Stimulated activated CD8-positive, alpha-beta memory T cell treated with anti-CD3 and anti-CD28 coated beads, Interleukin-12 subunit alpha, Interleukin-12 subunit beta, amount 100 ng/mL, for 24 hours (primary cell): ENCODE results near the gene OTOS.

ENCODE experiments used
- DNase-seq: peaks from one replicate; pipeline ENCODE4 v3.0.0-alpha.2; 2020; ENCODE audit errors: extremely low read depth

The OTOS gene

GRCh38 chr2:240167588-240167880 lies 27.1 kb upstream of the OTOS start:
- no peak for DNase-seq

GRCh38 chr2:240166761-240167587 lies 26.5 kb upstream of the OTOS start:
- DNase-seq = no peak

DNA sequence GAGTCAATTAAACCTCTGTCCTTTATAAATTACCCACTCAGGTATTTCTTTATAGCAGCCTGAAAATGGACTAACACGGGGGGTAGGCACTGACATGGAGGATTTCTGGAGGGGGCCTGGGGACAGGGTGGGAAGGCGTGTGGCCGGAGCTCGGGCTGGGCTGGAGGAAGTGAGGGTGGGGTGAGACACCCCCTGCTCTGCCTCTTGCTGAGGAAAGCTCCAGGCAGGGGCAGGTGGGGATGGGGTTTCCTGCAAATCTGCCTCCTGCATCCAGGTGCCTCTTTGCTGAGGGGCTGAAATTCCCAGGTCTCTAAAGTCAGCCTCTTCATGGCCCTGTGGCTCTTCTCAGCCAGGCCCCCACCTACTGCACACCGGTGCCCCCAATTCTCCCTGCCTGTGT lies 25.7 kb upstream of the OTOS start:
- no peak for DNase-seq

GRCh38 chr2:240165661-240166060 lies 25.2 kb upstream of the OTOS start:
- no peak for DNase-seq

DNA sequence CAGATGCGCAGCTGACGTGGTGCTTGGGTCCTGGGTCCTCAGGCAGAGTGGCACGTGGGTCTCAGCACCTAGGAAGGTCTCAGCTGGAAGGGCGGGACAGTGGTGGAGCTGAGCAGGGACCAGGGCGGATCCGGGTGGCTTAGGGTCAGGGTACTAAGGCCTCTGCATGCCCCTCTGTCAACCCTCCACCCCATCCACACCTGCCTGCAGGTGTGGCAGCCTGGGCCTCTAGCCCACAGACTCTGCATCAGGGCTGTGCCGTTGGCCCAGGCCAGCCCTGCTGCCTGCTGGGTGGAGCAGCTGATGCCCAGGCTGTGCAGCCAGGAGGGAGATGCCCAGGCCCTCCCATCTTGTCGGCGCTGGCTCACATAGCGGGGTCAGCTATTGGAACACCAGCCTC lies 24.6 kb upstream of the OTOS start:
- no peak for DNase-seq

DNA sequence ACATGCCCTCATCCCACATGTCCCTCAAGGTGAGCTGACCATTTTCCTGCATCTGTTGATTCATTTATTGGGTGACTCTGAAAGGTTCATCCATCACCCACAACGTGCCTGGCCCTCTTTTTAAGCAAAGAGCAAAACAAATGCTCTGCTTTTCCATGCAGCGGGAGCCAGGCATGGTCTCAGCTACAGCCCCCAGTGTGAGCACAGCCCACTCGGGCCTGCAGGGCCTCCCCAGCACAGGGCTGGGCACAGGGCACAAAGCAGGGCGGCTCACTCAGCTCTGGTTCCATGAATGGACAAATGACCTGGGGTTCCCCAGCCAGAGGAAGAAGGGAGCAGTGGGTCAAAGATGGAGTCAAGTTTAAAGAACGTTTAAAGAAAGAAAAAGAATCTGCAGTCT lies 24.1 kb upstream of the OTOS start:
- DNase-seq = no peak

- no peak for DNase-seq
Measured at GRCh38 chr2:240163844-240164574, 23.6 kb upstream of the OTOS start.

GRCh38 chr2:240162939-240163714 lies 22.7 kb upstream of the OTOS start:
- DNase-seq = no peak

- DNase-seq = no peak
Measured at GRCh38 chr2:240162531-240162930, 22.1 kb upstream of the OTOS start.

- no peak for DNase-seq
Measured at GRCh38 chr2:240162032-240162431, 21.6 kb upstream of the OTOS start.

GRCh38 chr2:240161087-240161750 lies 20.8 kb upstream of the OTOS start:
- DNase-seq = no peak

DNA sequence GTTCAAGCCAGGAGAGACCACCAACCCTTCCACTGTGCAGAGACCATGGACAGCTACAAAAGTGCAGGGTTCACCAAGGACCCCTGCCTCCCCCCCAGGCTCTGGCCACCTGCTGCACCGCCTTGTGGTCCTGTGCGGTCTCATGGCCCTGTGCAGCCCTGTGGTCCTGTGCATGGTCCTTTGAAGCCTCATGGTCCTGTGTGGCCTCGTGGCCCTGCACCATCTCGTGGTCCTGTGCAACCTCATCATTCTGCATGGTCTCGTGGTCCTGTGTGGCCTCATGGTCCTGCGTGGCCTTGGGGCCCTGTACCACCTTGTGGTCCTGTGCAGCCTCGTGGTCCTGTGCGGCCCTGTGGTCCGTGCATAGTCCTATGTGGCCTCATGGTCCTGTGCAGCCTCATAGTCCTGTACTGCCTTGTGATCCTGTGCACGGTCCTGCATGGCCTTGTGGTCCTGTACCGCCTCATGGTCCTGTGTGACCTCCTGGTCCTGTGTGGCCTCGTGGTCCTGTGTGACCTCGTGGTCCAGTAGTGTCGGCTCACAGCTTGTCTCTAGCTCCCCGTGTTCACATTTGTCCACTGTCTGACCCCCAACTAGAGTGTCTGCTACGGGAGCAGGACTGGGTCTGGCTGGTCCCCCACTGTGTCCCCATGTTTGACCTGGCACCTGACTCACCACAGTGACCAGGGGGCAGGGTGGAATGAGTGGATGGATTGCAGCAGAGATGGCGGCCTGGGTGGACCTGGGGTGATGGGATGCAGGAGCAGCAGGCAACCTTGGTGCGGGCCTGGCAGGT lies 20.0 kb upstream of the OTOS start:
- DNase-seq = no peak

DNA sequence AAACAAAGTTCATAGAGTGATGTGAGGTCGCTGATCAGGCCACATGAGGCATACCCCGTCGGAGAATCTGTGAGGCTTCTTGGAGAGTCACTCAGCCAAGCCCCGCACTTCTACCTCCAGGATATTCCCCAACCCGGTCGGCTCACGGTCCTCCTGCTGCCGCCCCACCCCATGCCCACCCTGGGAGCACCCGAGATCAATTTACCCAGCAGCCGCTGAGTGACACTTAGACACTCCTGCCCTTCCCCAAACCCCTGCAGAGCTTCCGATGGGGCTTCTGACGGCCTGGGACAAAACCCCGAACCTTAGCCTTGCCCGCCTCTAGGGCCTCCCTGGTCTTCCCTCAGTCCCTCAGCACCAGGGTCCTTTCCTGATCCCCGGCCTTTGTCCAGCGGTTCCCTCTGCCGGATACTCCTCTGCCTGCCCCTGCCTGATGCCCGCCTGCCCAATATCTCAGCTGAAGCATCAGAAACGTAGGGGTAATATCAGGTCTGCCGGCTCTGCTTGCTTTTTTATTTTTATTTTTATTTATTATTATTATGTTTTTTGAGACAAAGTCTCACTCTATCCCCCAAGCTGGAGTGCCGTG lies 18.9 kb upstream of the OTOS start:
- no peak for DNase-seq

GRCh38 chr2:240157147-240157470 lies 16.7 kb upstream of the OTOS start:
- DNase-seq = no peak

DNA sequence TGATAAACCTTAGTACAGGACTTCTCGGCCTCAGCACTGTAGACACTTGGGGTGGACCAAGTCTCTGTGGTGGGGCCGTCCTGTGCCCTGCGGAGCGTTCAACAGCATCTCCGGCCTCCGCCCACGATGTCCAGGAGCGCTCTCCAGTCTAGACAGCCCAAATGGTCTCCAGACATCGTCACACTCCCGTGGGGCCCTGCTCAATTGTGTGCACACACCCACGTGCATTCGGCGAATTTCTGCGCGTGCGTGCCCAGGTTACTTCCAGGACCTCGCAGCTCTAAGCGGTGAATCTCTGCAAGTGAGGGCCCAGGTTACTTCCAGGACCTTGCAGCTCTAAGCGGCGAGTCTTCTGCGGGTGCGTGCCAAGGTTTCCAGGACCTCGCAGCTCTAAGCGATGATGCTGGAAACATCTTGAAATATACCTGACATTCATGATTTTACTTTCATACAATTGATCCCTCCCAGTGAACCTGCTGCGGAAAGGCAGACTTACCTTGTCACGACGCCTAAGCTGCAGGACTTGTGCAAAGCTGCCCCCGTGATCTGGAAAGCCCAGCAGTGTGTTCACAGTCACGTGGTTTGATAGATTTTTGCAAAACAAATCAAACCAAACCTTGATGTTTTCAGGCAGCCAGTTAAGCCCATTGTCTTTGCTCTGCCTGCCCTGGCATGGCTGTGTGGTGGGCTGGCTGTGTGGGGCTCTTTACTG lies 16.1 kb upstream of the OTOS start:
- DNase-seq = no peak

DNA sequence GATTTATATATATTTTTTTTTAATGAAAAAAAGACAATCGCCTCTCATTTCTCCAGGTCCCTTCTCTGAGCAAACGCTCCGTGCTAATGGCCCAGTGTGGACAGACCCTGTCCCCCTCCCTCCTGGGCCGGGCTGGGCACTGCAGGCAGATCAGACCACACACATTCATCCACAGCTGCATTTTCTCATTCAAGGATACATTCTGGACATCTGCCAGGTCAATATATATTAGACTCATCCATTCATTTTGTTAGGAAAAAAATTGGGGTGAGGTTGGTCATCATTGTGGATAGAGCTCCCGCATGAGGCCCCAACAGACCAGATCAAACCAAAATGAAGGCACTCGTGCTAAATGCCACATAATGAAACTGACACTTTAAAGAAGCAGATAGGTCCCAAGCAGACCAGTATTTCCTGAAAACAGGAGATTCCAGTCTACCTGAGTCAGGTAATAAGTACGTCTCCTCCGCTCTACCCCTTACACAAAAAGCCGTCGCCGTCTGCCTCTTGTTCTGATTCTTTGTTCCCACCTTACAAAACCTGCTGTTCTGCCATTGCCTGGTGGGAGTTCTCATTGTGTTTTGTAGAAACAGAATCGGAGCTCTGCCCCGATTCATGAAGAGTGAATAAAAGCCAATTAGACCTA lies 15.4 kb upstream of the OTOS start:
- no peak for DNase-seq

- no peak for DNase-seq
Measured at GRCh38 chr2:240155048-240155744, 14.7 kb upstream of the OTOS start.

GRCh38 chr2:240154606-240155005 lies 14.1 kb upstream of the OTOS start:
- no peak for DNase-seq

GRCh38 chr2:240153418-240153817 lies 13.0 kb upstream of the OTOS start:
- no peak for DNase-seq
